Right lobe of liver (tissue), 6 donors: Measurements from ENCODE around the gene PRM1. TPM values are rescaled to one million over a fixed set of nuclear protein-coding genes. Genes with fewer than 3 reads are reported as not detected.
A peak's percentile ranks its signal among the peaks of the same experiment; 100 is the strongest.

ENCODE experiments used
- ATAC-seq, 4 donors: fragments of 200-7000 bp; cut with Tn5 transposase; one replicate each; pipeline ENCODE4 v1.9.1; 2020; ENCODE audit warnings: mild to moderate bottlenecking in 4 of 4, moderate library complexity in 4 of 4
- DNase-seq, 3 donors: peaks; one replicate each; pipeline ENCODE4 v3.0.0-alpha.2; 2020
- H3K27ac ChIP-seq, 3 donors: fragments of 200-600 bp; one replicate each; pipeline ENCODE4 v1.8.0; 2022
- H3K27me3 ChIP-seq, 2 donors: fragments of 200-600 bp; one replicate each; pipeline ENCODE4 v1.8.0; 2022
- H3K36me3 ChIP-seq, 4 donors: fragments of 200-600 bp; sonication (generic) in 1 of 4; one replicate each; pipeline versions ENCODE4 v1.5.1 to v1.8.0; 2017 to 2022; ENCODE audit warnings: control low read depth in 1 of 4
- H3K4me1 ChIP-seq, 4 donors: fragments of 200-600 bp; sonication (generic) in 1 of 4; one replicate each; pipeline versions ENCODE4 v1.5.1 to v1.8.0; 2017 to 2022; ENCODE audit warnings: control low read depth in 1 of 4
- H3K4me3 ChIP-seq, 3 donors: fragments of 200-600 bp; one replicate each; pipeline ENCODE4 v1.8.0; 2022
- H3K9me3 ChIP-seq, 4 donors: fragments of 200-600 bp; sonication (generic) in 1 of 4; one replicate each; pipeline versions ENCODE4 v1.5.1 to v1.8.0; 2017 to 2022; ENCODE audit warnings: control low read depth in 1 of 4
- CTCF ChIP-seq, 4 donors: fragments of 200-600 bp in 3 of 4; fragments of 450-650 bp in 1 of 4; IDR thresholded peaks; one replicate each; pipeline versions ENCODE4 v1.5.1 to v1.8.0; 2016 to 2022; ENCODE audit warnings: antibody characterized with exemption in 4 of 4, mild to moderate bottlenecking in 2 of 4
- POLR2A ChIP-seq: fragments of 450-650 bp; IDR thresholded peaks from one replicate; pipeline ENCODE4 v1.6.1; 2017; ENCODE audit warnings: antibody characterized with exemption, mild to moderate bottlenecking
- WGBS: methylation state at CpG from one replicate; pipeline ENCODE4 v1.1.6; 2018; ENCODE audit warnings: low coverage, low lambda C conversion rate; ENCODE audit not compliant: insufficient coverage; ENCODE audit errors: missing lambda C conversion rate; 5-methylcytosine and 5-hydroxymethylcytosine counted together
- intact Hi-C, 2 donors: fragments of 100-400 bp; cut with DNase I; formaldehyde crosslinking; loops; one replicate each; pipeline versions ENCODE4 v1.11.2 to v1.14.1; 2022
- total RNA-seq, 6 experiments: library from RNA; depleted of rRNA in 2 of 6; stranded (reverse); fragments of >200 nt in 2 of 6; fragmentation: NEBNext Ultra II Directional in 3 of 6; extraction: Animal tissue kit (Norgen Biotek cat#: 25700) in 3 of 6; gene quantifications; one replicate each; pipeline versions ENCODE4 v1.1.0 to v1.2.4, GENCODE V29; 2016 to 2023
- donor health status: DM: no; HTN: yes; CAD: no.
- donor health status: DM: no; HTN: no; CAD: no.
- donor health status: DM: no; HTN: no; CAD: no.
- donor health status: DM: no; HTN: yes; CAD: no.
- donor health status: DM: no; HTN: yes; CAD: no.

PRM1 gene
- total RNA-seq, 6 experiments from 2014 or later = not detected

- DNase-seq (peak in 1 of 3 donors; percentile 75), ATAC-seq (peak; percentile 74 to 88 (median 84))
- H3K27ac ChIP-seq = no peak overlapping the region
- H3K27me3 ChIP-seq = no peaks in the 10 kb centered on the region
- WGBS = 33% methylated on average over 2 of the region's 5 CpGs
- H3K4me3 ChIP-seq = no peak overlapping the region
- no peaks in the 10 kb centered on the region for H3K36me3 ChIP-seq
- TF ChIP-seq CTCF (IDR thresholded peaks at IDR 0.05) (no peak), POLR2A (no peak)
- H3K9me3 ChIP-seq = no peaks in the 10 kb centered on the region
- H3K4me1 ChIP-seq = peaks cover 0 to 13% (median 4%) of the 10 kb centered on the region in 4 donors
- intact Hi-C loops = no loop called here
Observed at GRCh38 chr16:11245222-11245737, 35.9 kb downstream of the PRM1 start.

DNA sequence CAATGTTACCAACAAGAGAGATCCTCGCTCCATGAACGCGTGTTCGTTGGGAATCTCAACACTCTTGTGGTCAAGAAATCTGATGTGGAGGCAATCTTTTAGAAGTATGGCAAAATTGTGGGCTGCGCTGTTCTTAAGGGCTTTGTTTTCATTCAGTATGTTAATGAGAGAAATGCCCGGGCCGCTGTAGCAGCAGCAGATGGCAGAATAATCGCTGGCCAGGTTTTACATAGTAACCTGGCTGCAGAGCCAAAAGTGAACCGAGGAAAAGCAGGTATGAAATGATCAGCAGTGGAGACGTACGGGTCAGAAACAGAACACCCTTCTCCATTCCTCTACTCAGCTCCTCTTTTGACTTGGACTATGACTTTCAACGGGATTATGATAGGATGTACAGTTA lies 38.5 kb downstream of the PRM1 start:
- no peak for DNase-seq
- H3K27me3 ChIP-seq = no peaks in the 10 kb centered on the region
- no peak overlapping the region for H3K27ac ChIP-seq
- no peak overlapping the region for H3K4me3 ChIP-seq
- H3K36me3 ChIP-seq = no peaks in the 10 kb centered on the region
- intact Hi-C loops = no loop called here
- no peak for ATAC-seq
- peaks cover 0 to 13% (median 4%) of the 10 kb centered on the region in 4 donors for H3K4me1 ChIP-seq
- no peaks in the 10 kb centered on the region for H3K9me3 ChIP-seq
- TF ChIP-seq CTCF (IDR thresholded peaks at IDR 0.05) (no peak), POLR2A (no peak)
- WGBS = 80% methylated on average over 9 of the region's 12 CpGs

- Histone ChIP-seq H3K9me3 (no peaks in the 10 kb centered on the region), H3K27ac (no peak overlapping the region), H3K27me3 (no peaks in the 10 kb centered on the region), H3K4me1 (peaks cover 0 to 13% (median 4%) of the 10 kb centered on the region in 4 donors), H3K4me3 (no peak overlapping the region), H3K36me3 (no peaks in the 10 kb centered on the region)
- no peak for TF ChIP-seq POLR2A
- TF ChIP-seq CTCF (IDR thresholded peaks at IDR 0.05) = no peak
- ATAC-seq (no peak), DNase-seq (no peak)
- intact Hi-C loops = no loop called here
- WGBS = 85% methylated on average over 4 of the region's 5 CpGs
Observed at GRCh38 chr16:11241480-11242204, 39.5 kb downstream of the PRM1 start.

- 44% methylated on average over 6 of the region's 10 CpGs for WGBS
- ATAC-seq (peak in 2 of 4 donors; percentile 37 to 41), DNase-seq (no peak)
- no peak for TF ChIP-seq POLR2A
- TF ChIP-seq CTCF (IDR thresholded peaks at IDR 0.05) = no peak
- no peak overlapping the region for H3K27ac ChIP-seq
- no peaks in the 10 kb centered on the region for H3K27me3 ChIP-seq
- peaks cover 0 to 12% (median 3%) of the 10 kb centered on the region in 4 donors for H3K4me1 ChIP-seq
- no peak overlapping the region for H3K4me3 ChIP-seq
- H3K9me3 ChIP-seq = no peaks in the 10 kb centered on the region
- H3K36me3 ChIP-seq = no peaks in the 10 kb centered on the region
- intact Hi-C loops = no loop called here
Observed at GRCh38 chr16:11240636-11241473, 40.3 kb downstream of the PRM1 start.
